Cardiac muscle cell (in vitro differentiated cells and primary cell): Measurements from ENCODE around the gene PVRIG. TPM values are rescaled to one million over a fixed set of nuclear protein-coding genes. Genes with fewer than 3 reads are reported as not detected.
"Not testable (repeated sequence)": the region's sequence is repeated elsewhere in the genome, so short reads cannot be mapped to it uniquely, and the experiment has no call there.

Experiments used
- DNase-seq, 2 donors: peaks; one replicate each; pipeline versions ENCODE4 v3.0.0 to v3.0.0-alpha.2; 2010 to 2017; ENCODE audit warnings: low read depth in 1 of 2, low spot score in 1 of 2
- H3K27ac ChIP-seq: fragments of 200-600 bp; sonication (generic); 2 replicates; pipeline ENCODE4 v1.5.1; 2016
- H3K27me3 ChIP-seq: fragments of 200-600 bp; sonication (generic); 2 replicates; pipeline ENCODE4 v1.6.0; 2016; ENCODE audit warnings: control low read depth
- H3K36me3 ChIP-seq: fragments of 200-600 bp; sonication (generic); 2 replicates; pipeline ENCODE4 v1.5.1; 2016; ENCODE audit warnings: control low read depth
- H3K4me1 ChIP-seq: fragments of 200-600 bp; sonication (generic); 2 replicates; pipeline ENCODE4 v1.8.1; 2017; ENCODE audit warnings: low read depth, mild to moderate bottlenecking, mixed run types
- H3K4me3 ChIP-seq: fragments of 200-600 bp; sonication (generic); 2 replicates; pipeline ENCODE4 v1.5.1; 2016; ENCODE audit warnings: mild to moderate bottlenecking
- H3K9me3 ChIP-seq: fragments of 200-600 bp; sonication (generic); 2 replicates; pipeline ENCODE4 v1.5.1; 2017; ENCODE audit warnings: low read depth, mild to moderate bottlenecking, control low read depth
- polyA plus RNA-seq: library from polyadenylated mRNA; unstranded; fragments of >200 nt; fragmentation: Nextera tagmentation; extraction: Ambion mirVana; gene quantifications from 2 replicates; pipeline ENCODE4 v1.2.1, GENCODE V29; 2016
- total RNA-seq: library from RNA; depleted of rRNA; stranded (reverse); fragments of >200 nt; gene quantifications from 2 replicates; pipeline ENCODE4 v1.2.3, GENCODE V29; 2016
- TF ChIP-seq, protein P1 (sequence below): IDR thresholded peaks from 2 replicates; pipeline ENCODE4 v1.5.1; 2012; ENCODE audit warnings: low read depth, mild to moderate bottlenecking, low read length

The PVRIG gene
- total and polyA plus RNA-seq, 2 experiments from 2014 or later = 0.15 to 2.3 TPM

DNA sequence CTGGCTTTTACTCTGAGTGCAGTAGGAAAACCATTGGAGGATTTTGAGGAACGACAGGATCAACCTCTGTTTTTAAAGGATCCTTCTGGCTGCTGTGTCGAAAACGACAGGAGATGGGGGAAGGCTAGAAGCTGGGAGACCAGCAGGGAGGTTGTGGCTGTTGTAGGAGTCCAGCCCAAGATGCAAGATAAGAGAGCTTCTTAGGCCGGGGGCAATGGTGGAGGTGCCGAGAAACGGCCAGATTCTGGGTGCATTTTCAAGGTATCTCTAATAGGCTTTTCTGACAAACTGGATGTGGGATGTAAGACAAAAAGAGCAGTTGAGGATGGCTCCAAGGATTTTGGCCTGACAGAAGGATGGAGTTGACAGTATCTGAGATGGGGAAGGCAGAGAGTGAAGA is 10.3 kb upstream of the PVRIG start:
- no peaks in the 10 kb centered on the region for H3K36me3 ChIP-seq
- H3K4me1 ChIP-seq = no peaks in the 10 kb centered on the region
- no peak overlapping the region for H3K4me3 ChIP-seq
- H3K27me3 ChIP-seq = no peaks in the 10 kb centered on the region
- H3K9me3 ChIP-seq = no peaks in the 10 kb centered on the region
- TF ChIP-seq, protein P1, sequence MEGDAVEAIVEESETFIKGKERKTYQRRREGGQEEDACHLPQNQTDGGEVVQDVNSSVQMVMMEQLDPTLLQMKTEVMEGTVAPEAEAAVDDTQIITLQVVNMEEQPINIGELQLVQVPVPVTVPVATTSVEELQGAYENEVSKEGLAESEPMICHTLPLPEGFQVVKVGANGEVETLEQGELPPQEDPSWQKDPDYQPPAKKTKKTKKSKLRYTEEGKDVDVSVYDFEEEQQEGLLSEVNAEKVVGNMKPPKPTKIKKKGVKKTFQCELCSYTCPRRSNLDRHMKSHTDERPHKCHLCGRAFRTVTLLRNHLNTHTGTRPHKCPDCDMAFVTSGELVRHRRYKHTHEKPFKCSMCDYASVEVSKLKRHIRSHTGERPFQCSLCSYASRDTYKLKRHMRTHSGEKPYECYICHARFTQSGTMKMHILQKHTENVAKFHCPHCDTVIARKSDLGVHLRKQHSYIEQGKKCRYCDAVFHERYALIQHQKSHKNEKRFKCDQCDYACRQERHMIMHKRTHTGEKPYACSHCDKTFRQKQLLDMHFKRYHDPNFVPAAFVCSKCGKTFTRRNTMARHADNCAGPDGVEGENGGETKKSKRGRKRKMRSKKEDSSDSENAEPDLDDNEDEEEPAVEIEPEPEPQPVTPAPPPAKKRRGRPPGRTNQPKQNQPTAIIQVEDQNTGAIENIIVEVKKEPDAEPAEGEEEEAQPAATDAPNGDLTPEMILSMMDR = no peak
- no peak for DNase-seq
- no peak overlapping the region for H3K27ac ChIP-seq

DNA sequence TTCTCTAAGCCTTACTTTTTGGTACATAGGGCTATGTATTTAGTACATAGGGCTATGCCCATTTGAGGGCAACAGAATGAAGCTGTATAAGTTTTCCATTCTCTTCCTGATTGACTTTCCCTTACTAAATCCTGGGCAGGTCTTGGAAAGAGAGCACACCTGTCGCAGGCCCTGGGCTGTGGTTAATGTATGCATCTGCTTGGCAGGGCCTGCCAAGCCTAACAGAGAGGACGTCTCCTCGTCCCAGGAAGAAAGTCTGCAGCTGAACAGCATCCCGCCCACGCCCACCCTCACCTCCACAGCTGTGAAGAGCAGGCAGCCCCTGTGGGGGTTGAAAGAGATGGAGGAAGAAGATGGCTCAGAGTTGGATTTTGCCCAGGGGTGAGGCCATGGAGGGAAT is 8.9 kb upstream of the PVRIG start:
- no peaks in the 10 kb centered on the region for H3K27me3 ChIP-seq
- no peaks in the 10 kb centered on the region for H3K9me3 ChIP-seq
- H3K4me3 ChIP-seq = no peak overlapping the region
- H3K27ac ChIP-seq = no peak overlapping the region
- H3K4me1 ChIP-seq = peaks cover 4% of the 10 kb centered on the region
- TF ChIP-seq, protein P1 = no peak
- no peaks in the 10 kb centered on the region for H3K36me3 ChIP-seq
- DNase-seq = no peak

DNA sequence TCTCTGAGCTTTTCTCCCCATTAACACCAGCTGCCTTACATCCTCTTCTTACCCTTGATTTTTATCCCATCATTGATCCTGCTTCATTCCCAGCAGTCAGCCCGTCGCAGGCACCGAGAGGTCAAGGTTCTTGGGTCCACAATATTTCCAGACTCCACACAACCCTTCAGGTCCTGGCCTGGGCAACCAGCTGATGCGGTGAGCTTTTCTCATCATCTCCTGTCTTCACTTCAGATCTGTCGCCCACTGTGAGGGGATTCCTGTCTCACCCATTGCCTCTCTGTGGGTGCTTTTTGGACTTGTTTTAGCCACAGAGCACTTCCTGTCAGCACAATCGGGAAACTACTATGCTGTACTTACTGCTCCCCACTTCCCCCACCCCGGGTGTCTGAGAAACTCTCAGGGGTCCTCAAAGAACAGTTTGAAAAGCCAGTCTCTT is 8.4 kb upstream of the PVRIG start:
- TF ChIP-seq, protein P1 = no peak
- no peak overlapping the region for H3K27ac ChIP-seq
- H3K9me3 ChIP-seq = no peaks in the 10 kb centered on the region
- H3K36me3 ChIP-seq = no peaks in the 10 kb centered on the region
- no peaks in the 10 kb centered on the region for H3K27me3 ChIP-seq
- peaks cover 4% of the 10 kb centered on the region for H3K4me1 ChIP-seq
- no peak overlapping the region for H3K4me3 ChIP-seq
- DNase-seq = no peak

DNA sequence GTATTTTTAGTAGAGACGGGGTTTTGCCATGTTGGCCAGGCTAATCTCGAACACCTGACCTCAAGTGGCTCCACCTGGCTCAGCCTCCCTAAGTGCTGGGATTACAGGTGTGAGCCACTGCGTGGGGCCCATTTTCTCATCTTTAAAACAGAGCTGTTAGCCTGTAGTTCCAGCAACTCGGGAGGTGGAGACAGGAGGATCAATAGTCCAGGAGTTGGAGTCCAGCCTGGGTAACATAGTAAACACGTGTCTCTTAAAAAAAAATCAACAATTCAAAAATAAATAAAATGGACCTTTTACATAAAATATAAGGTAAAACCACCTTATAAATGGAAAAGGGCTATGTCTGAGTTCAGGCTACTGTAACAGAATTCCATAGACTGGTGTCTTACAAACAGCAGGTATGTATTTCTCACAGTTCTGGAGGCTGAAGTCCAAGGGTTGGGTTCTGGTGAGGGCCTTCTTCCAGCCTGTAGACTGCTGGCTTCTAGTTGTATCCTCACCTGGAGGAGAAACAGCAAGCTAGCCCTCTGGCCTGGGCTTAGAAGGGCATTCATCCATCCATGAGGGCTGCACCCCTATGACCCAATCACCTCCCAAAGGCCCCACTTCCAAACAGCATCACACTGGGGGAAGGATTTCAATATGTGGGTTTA is 7.0 kb upstream of the PVRIG start:
- H3K27me3 ChIP-seq = no peaks in the 10 kb centered on the region
- H3K4me3 ChIP-seq = no peak overlapping the region
- no peak overlapping the region for H3K27ac ChIP-seq
- peaks cover 4% of the 10 kb centered on the region for H3K4me1 ChIP-seq
- DNase-seq = no peak
- TF ChIP-seq, protein P1 = no peak
- H3K9me3 ChIP-seq = no peaks in the 10 kb centered on the region
- no peaks in the 10 kb centered on the region for H3K36me3 ChIP-seq

DNA sequence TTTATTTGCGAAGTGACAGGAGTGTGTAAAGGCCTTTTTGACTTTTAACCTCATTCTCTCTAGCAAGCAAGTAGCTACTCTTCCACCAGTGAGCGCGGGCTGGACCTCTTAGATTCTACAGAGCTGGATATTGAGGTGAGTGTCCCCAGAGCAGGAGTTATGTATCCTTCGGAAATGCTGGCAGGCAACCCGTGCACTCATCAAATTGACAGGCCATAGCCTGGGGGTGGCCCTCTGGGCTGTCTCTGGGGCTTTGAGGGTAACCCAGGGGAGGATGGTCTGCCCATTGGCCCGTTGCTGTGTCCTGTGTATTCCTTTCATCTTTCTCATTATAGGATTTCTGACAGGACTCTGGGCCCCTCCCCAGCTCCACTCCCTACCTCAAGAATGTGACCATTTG is 6.1 kb upstream of the PVRIG start:
- H3K27me3 ChIP-seq = no peaks in the 10 kb centered on the region
- H3K9me3 ChIP-seq = no peaks in the 10 kb centered on the region
- H3K27ac ChIP-seq = no peak overlapping the region
- no peak overlapping the region for H3K4me3 ChIP-seq
- H3K4me1 ChIP-seq = peaks cover 4% of the 10 kb centered on the region
- no peak for DNase-seq
- H3K36me3 ChIP-seq = no peaks in the 10 kb centered on the region
- TF ChIP-seq, protein P1 = no peak

DNA sequence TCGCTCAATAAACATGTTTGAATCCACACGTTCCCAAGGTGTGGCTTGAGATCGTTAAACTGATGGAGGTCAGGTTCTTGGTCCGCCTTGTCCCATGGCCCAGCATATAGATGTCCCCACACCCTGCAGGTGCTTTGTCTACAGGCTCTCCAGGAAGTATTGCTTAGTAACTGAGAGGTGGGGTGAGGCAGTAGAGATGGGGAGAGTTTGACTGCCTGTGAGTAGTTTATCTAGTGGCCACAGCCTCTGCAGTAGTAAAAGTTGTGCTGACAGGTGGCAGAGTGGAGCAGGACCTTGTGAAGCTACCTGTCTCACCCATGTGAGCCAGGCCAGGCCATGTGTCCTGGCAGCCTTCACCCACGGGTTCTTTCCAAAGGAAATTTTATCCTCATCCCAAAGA is 5.4 kb upstream of the PVRIG start:
- H3K27ac ChIP-seq, H3K36me3 ChIP-seq, H3K4me1 ChIP-seq, H3K9me3 ChIP-seq, H3K4me3 ChIP-seq, H3K27me3 ChIP-seq, DNase-seq: not testable (repeated sequence)
